LNCAP (cell line): Measurements from ENCODE around the gene TROAP.

Source experiments
- CTCF ChIP-seq: fragments of 450-650 bp; IDR thresholded peaks from 2 replicates; pipeline ENCODE4 v1.5.1; 2017; ENCODE audit warnings: mild to moderate bottlenecking

The TROAP gene

GRCh38 chr12:49323524-49324097 is 556 bp downstream of the TROAP start:
- no peak for TF ChIP-seq CTCF

- TF ChIP-seq CTCF = no peak
These were observed 2.6 kb downstream of the TROAP start for GRCh38 chr12:49325606-49326005.

GRCh38 chr12:49327368-49327767 is 4.3 kb downstream of the TROAP start:
- TF ChIP-seq CTCF = no peak

- TF ChIP-seq CTCF = no peak
These were observed 4.8 kb downstream of the TROAP start for GRCh38 chr12:49327887-49328286.

GRCh38 chr12:49328816-49329215 is 5.8 kb downstream of the TROAP start:
- no peak for TF ChIP-seq CTCF

GRCh38 chr12:49330032-49330619 is 7.1 kb downstream of the TROAP start:
- no peak for TF ChIP-seq CTCF

- TF ChIP-seq CTCF = no peak
These were observed 7.8 kb downstream of the TROAP start for GRCh38 chr12:49330631-49331379.
